Suprapubic skin (tissue), 4 donors: ENCODE measurements around the gene EVL.

ENCODE experiments used
- CTCF ChIP-seq, 2 donors: fragments of 200-600 bp in 1 of 2; fragments of 450-650 bp in 1 of 2; sonication (generic) in 1 of 2; IDR thresholded peaks; one replicate each; pipeline ENCODE4 v1.5.1; 2016 to 2019; ENCODE audit warnings: antibody characterized with exemption in 2 of 2, mild to moderate bottlenecking in 1 of 2, moderate library complexity in 1 of 2
- EP300 ChIP-seq: sonication (generic); formaldehyde crosslinking; IDR thresholded peaks from one replicate; pipeline ENCODE4 v1.6.1; 2017; ENCODE audit warnings: antibody characterized with exemption
- POLR2A ChIP-seq, 2 donors: fragments of 450-650 bp; IDR thresholded peaks; one replicate each; pipeline ENCODE4 v1.6.1; 2017; ENCODE audit warnings: antibody characterized with exemption in 2 of 2, mild to moderate bottlenecking in 2 of 2, moderate library complexity in 2 of 2
- POLR2AphosphoS5 ChIP-seq, 3 donors: sonication (generic); formaldehyde crosslinking; IDR thresholded peaks; one replicate each; pipeline ENCODE4 v1.6.1; 2017; ENCODE audit warnings: antibody characterized with exemption in 3 of 3

GRCh38 chr14:100017553-100017952 lies 47.7 kb upstream of the EVL start:
- no peak for TF ChIP-seq POLR2A (IDR thresholded peaks at IDR 0.05)
- TF ChIP-seq CTCF (IDR thresholded peaks at IDR 0.05) = no peak
- no peak for TF ChIP-seq POLR2AphosphoS5 (IDR thresholded peaks at IDR 0.05)
- TF ChIP-seq EP300 = no peak
